Measurements from ENCODE around the gene AFF3. TPM values are rescaled to one million over a fixed set of nuclear protein-coding genes. Genes with fewer than 3 reads are reported as not detected.

Gene AFF3
- total and polyA plus RNA-seq, 2 of the 8 experiments (the other 6 are each of a cell fraction or from before 2014, with no cell fraction given): 0.27 to 3.0 TPM

- H3K9me3 ChIP-seq (ENCODE audit: insufficient read depth in 2 of 2, low read depth in 1 of 2, low read length in 1 of 2): no peaks in the 10 kb centered on the region
- H2BK5ac ChIP-seq (ENCODE audit: low read depth, low read length): no peak overlapping the region
- no peak overlapping the region for H3K9ac ChIP-seq (replicated peaks in 1 of 4; ENCODE audit: extremely low read depth in 1 of 4, low read depth in 3 of 4, low read length in 3 of 4)
- no peak overlapping the region for H3K4me2 ChIP-seq (ENCODE audit: insufficient read depth in 1 of 2, low read depth in 2 of 2, low read length in 2 of 2)
- DNase-seq (ENCODE audit: low read depth in 1 of 2, low spot score in 2 of 2): no peak
- no peak overlapping the region for H3K14ac ChIP-seq (ENCODE audit: insufficient read length)
- no peak overlapping the region for H2AK5ac ChIP-seq (ENCODE audit: low read depth, low read length)
- no peaks in the 10 kb centered on the region for H3K79me1 ChIP-seq (ENCODE audit: low read depth, low read length)
- H2BK120ac ChIP-seq (replicated peaks; ENCODE audit: low read depth, low read length): no peak overlapping the region
- H4K5ac ChIP-seq (ENCODE audit: insufficient read length, low read depth, low read length): no peak overlapping the region
- H2BK12ac ChIP-seq (ENCODE audit: low read depth, low read length): no peak overlapping the region
- no peak overlapping the region for H3K4me3 ChIP-seq (ENCODE audit: extremely low read depth in 1 of 4, insufficient read depth in 2 of 4, low read depth in 3 of 4, low read length in 4 of 4)
- no peak overlapping the region for H4K8ac ChIP-seq (ENCODE audit: extremely low read depth, insufficient read depth, low read length)
- H3K18ac ChIP-seq (ENCODE audit: extremely low read depth, low read length): no peak overlapping the region
- ChIA-PET POLR2A (ENCODE audit: partially characterized antibody) (no interaction called here), CTCF (ENCODE audit: partially characterized antibody) (interaction anchor here (1.6 to 1.8 kb wide), 2 partner anchors 84 to 251 kb away, joined by 3 to 8 read pairs; no protein-coding TSS in a partner anchor)
- no peak overlapping the region for H3K23ac ChIP-seq (ENCODE audit: insufficient read length)
- H3K36me3 ChIP-seq (ENCODE audit: control insufficient read depth in 2 of 4, insufficient read depth in 4 of 4, low read length in 3 of 4): no peaks in the 10 kb centered on the region
- no peak for FAIRE-seq
- no peak overlapping the region for H4K91ac ChIP-seq (replicated peaks; ENCODE audit: insufficient read length, low read length)
- no peaks in the 10 kb centered on the region for H3K27me3 ChIP-seq (replicated peaks in 1 of 4; ENCODE audit: control insufficient read depth in 3 of 4, extremely low read depth in 1 of 4, insufficient read depth in 3 of 4, low read length in 3 of 4)
- WGBS, 2 experiments (ENCODE audit: extremely low coverage in 1 of 2, insufficient coverage in 1 of 2, insufficient read length in 1 of 2, insufficient replicate concordance in 2 of 2, low coverage in 1 of 2, low lambda C conversion rate in 2 of 2, missing lambda C conversion rate in 1 of 2): 91% methylated on average over 4 of the region's 4 CpGs; no CpG with 5 or more reads in 1 of the 2 experiments
- H3K56ac ChIP-seq (replicated peaks; ENCODE audit: insufficient read length, low read depth, low read length): no peak overlapping the region
- H2BK20ac ChIP-seq (ENCODE audit: low read length): no peak overlapping the region
- no peak overlapping the region for H2AFZ ChIP-seq (ENCODE audit: low read length)
- no peak overlapping the region for H2BK15ac ChIP-seq (ENCODE audit: low read length)
- no peaks in the 10 kb centered on the region for H3K79me2 ChIP-seq (ENCODE audit: control insufficient read depth in 1 of 2, insufficient read depth in 2 of 2, low read length in 2 of 2)
- H3K23me2 ChIP-seq (ENCODE audit: low read depth, low read length): no peaks in the 10 kb centered on the region; the same call in 1 of the 2 replicates
- no peaks in the 10 kb centered on the region; a peak in 1 of 7 replicates for H3K4me1 ChIP-seq (replicated peaks in 1 of 4; ENCODE audit: control insufficient read depth in 3 of 4, insufficient read depth in 4 of 4, low read length in 3 of 4)
- no peak overlapping the region for H3K4ac ChIP-seq (replicated peaks; ENCODE audit: insufficient read length, low read depth, low read length)
- no peaks in the 10 kb centered on the region for H4K20me1 ChIP-seq (replicated peaks in 1 of 2; ENCODE audit: control insufficient read depth in 1 of 2, insufficient read depth in 2 of 2, low read length in 2 of 2)
- H3K27ac ChIP-seq (ENCODE audit: low read depth, low read length): no peak overlapping the region
- TF ChIP-seq TCF12 (IDR thresholded peaks at IDR 0.05; ENCODE audit: low read depth, low read length): no peak
- TF ChIP-seq FOSL1 (IDR thresholded peaks at IDR 0.05; ENCODE audit: insufficient read depth, low read depth, low read length): no peak
- TF ChIP-seq CBX8 (IDR thresholded peaks at IDR 0.05; ENCODE audit: borderline replicate concordance, low read depth, low read length): no peak
- no peak for TF ChIP-seq CHD1 (IDR thresholded peaks at IDR 0.05; ENCODE audit: low read depth, low read length)
- TF ChIP-seq JUND (IDR thresholded peaks at IDR 0.05; ENCODE audit: low read length): no peak
- TF ChIP-seq JUN (IDR thresholded peaks at IDR 0.05; ENCODE audit: low read depth, low read length): no peak
- TF ChIP-seq TAF7 (optimal IDR thresholded peaks at IDR 0.05; ENCODE audit: borderline replicate concordance, low read depth, low read length): no peak
- TF ChIP-seq GABPA (IDR thresholded peaks at IDR 0.05; ENCODE audit: borderline replicate concordance, insufficient read depth, low read length): no peak
- TF ChIP-seq YY1 (IDR thresholded peaks at IDR 0.05; ENCODE audit: low read depth, low read length): no peak
- TF ChIP-seq SP4 (IDR thresholded peaks at IDR 0.05; ENCODE audit: low read length): no peak
- no peak for TF ChIP-seq HDAC6 (IDR thresholded peaks at IDR 0.05; ENCODE audit: low read depth, low read length)
- TF ChIP-seq CEBPB (IDR thresholded peaks at IDR 0.05; ENCODE audit: low read depth, low read length): no peak
- TF ChIP-seq NANOG (IDR thresholded peaks at IDR 0.05; ENCODE audit: insufficient read depth, low read depth, low read length, poor library complexity, severe bottlenecking): no peak
- TF ChIP-seq PHF8 (conservative IDR thresholded peaks at IDR 0.05; ENCODE audit: low read depth, low read length): no peak
- TF ChIP-seq GTF2F1 (IDR thresholded peaks at IDR 0.05; ENCODE audit: borderline replicate concordance, low read depth, low read length): no peak
- TF ChIP-seq RFX5 (IDR thresholded peaks at IDR 0.05; ENCODE audit: borderline replicate concordance, low read depth, low read length): no peak
Measured at GRCh38 chr2:99810225-99810624, 332.2 kb downstream of the AFF3 start.
